Stimulated activated CD4-positive, alpha-beta T cell treated with anti-CD3 and anti-CD28 coated beads, Interleukin-12 subunit alpha, Interleukin-12 subunit beta, amount 100 ng/mL, for 24 hours (primary cell): ENCODE results near the gene DPM3.
"Not testable (repeated sequence)": the region's sequence is repeated elsewhere in the genome, so short reads cannot be mapped to it uniquely, and the experiment has no call there.

Source experiments
- DNase-seq, 2 experiments: peaks; one replicate each; pipeline ENCODE4 v3.0.0-alpha.2; 2020; ENCODE audit warnings: low read depth in 2 of 2

The DPM3 gene

GRCh38 chr1:155125946-155126555 is 14.3 kb downstream of the DPM3 start:
- DNase-seq = no peak

GRCh38 chr1:155125511-155125945 is 14.8 kb downstream of the DPM3 start:
- DNase-seq = no peak

GRCh38 chr1:155124503-155125463 is 15.5 kb downstream of the DPM3 start:
- DNase-seq = no peak

DNA sequence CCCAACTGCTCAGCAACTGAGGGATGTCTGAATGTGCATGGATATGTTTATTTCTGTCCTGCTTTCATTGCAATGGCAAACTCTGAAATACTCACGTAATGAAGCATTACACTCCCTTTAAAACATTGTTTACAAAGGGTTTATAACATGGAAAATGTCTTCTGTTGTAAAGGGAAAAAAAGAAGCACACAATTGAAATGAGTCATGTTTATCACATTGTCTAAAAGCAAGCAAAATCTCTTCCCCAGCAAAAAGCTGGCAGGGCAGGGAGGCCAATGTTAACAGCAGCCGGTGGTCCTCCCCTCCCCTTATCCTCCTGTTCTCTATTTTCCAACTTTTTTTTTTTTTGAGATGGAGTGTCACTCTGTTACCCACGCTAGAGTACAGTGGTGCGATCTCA is 16.5 kb downstream of the DPM3 start:
- DNase-seq = no peak

- DNase-seq = no peak
These were observed 18.0 kb downstream of the DPM3 start for GRCh38 chr1:155122308-155122707.

DNA sequence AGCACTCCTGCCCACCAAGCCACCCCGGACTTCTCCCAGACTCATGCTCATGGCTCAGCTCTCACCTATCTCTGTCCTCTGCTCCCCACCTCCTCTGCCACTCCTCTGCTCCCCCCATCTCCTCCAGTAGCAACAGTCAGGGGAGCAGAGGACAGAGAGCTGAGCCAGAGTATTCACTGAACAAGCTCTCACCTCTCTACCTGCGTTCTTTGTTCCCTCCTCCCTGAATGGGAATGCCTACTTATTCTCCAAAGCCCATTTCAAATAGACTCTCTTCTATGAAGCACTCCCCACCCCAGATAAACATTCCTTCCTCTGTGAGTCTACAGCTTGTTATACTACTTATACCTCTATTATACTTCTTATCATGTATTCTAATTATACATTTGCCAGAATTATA is 19.1 kb downstream of the DPM3 start:
- DNase-seq = no peak

DNA sequence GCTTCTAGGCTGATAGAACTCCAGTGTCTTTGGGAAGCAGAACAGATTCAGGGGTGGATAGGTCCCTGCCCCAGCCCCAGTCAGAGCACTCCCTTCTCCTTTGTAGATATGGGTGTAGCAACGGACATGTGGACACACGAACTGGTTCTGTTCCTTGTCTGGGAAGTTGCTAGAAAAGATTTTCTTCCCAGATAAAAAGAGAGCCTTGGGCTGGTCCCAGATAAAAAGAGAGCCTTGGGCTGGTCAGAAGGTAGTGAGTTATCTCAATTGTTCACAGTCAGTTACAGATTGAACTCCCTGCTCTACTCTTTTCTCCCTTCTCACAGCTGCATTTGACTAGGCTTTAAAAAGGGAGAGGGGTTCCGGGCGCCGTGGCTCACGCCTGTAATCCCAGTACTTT is 20.1 kb downstream of the DPM3 start:
- DNase-seq = no peak

GRCh38 chr1:155118090-155118489 is 22.2 kb downstream of the DPM3 start:
- DNase-seq = not testable (repeated sequence)

DNA sequence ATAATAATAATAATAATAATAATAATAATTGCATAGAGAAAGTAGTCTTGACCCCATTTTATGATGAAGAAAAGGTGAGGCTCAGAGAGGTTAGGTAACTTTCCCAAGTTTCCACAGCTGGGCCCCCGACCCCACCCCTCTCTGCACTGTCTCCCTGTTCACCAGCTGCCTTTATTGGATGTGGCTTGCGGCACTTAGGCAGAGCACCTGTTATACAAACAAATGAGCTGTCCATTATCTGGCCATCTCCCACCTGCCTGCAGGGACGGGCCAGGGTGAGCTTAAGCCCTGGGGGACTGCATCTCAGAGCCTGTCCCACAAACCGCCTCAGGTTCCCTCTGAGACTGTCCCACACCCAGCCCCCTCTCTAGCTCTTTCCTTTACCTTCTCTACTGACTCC is 22.7 kb downstream of the DPM3 start:
- no peak for DNase-seq

DNA sequence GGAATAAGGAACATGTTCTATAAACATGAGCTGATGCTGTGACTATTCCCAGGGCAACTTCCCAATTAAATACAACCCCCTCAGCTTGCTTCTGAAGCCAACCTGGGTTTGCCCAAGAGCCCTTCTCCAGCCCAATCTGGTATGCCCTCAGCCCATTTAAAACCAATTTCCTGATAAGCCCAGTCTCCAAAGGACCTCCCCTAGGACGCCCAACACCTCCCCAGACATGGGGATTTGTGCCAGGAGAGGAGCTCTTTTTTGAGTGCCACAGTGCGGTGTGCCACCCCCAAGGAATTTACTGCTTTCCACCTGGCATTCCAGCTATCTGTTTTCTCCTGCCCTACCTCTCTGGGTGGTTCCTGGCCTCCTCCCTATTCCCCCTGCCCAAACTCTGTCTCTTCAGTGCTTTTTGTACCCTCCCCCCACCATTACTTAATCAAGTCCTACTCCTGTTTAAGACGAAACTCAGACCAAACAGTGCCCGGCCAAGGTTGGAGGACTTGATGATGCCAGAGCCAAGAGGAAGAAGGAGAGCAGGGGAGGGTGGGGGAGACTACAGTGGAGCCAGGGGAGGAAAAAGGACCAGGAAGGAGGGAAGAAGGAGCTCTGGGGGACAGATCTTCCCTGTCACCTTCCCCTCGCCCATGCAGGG is 24.1 kb downstream of the DPM3 start:
- DNase-seq = no peak

- DNase-seq = no peak
These were observed 26.8 kb downstream of the DPM3 start for GRCh38 chr1:155113450-155113980.

- no peak for DNase-seq
These were observed 29.5 kb downstream of the DPM3 start for GRCh38 chr1:155110826-155111225.

DNA sequence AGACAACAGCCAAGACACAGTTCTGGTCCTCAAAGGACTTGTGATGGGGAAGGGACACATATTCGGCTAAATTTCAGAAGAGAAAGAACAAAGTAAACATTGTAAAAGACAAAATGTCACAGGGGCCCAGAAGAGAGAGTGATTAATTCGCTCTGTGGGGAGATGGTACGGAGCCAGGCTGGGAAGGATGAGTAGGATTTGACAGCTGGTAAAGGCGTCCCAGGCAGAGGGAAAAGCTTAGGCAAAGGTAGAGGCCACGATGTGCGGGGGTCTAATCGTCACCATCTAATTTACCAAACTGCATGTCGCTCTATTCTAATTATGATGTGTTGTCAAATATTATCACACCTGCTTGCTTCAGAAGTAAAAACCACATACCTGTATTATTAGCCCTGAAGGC is 29.9 kb downstream of the DPM3 start:
- DNase-seq = no peak

DNA sequence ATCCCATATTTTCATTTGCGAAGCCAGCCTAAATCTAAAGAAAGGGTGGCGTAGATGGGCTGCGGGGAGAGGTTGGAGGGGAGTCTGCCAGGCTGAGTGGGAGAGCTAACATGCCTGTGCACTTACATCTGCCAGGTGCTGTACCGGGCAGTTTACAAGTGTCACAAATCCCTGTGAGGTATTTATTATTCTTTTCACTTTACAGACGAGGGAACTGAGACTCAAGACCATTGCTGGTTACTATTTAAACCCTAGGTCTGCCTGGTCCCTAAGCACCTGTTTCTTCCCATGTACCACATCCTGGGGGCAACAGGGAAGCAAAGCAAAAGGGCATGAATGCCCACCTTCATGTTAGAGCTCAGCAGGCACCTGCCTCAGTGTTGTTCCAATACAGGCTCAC is 32.0 kb downstream of the DPM3 start:
- no peak for DNase-seq

DNA sequence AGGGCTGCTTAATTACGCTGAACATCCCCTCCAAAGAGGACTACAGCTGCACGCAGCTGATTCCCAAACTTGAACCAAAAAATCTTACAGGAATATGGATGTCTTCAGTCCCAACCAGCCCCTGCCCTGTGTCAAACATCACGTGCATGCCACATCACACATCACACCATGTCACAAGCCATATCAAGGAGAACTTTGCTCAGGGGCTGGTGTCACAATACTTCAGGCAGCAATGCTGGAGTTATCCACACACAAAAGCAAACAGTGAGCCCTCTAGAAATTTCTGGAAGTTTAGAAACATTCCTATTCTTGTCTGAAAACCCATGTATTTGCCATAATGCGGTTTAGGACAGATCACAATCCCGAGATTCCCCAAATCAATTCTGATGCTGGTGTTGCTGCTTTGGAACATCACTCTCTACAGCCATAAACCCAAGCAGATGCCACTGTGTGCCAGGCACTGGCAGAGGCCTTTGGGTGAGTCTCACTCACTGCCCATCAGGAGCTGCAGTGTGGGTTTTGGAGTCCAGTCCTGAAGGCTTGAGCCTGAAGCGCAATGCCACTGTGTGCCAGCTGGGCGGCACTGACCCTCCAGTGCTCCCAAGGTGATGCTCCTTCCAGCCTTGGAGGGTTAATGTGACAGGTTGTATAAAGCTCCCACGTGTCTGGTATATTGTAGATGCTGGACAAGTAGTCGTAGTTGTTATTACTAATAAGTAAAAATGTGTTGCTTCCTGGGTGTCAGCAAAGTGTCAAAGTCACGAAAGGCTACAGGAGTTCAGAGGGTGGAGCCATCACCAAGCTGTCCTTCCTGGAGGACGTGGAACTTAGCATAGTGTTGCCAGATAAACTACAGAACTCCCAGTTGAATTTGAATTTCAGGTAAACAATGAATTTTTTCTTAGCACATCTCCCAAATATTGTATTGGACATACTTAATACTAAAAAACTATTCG is 32.7 kb downstream of the DPM3 start:
- no peak for DNase-seq

DNA sequence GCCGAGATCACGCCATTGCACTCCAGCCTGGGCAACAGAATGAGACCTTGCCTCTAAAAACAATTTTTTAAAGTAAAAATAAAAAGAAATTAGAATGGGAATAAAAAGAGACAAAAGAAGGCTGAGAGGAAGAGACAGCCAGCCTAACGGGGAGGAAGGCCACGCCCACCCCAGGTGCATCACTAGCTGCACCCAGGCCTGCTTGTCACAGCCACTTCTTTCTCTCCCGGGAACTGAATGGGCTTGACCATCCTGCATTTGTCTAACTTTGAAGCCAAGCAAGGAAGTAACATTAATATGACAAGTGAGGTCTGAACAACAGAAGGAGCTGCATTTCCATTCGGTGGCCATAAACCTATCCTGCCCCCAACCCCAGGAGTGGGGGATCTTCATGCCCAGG is 33.5 kb downstream of the DPM3 start:
- DNase-seq = no peak

DNA sequence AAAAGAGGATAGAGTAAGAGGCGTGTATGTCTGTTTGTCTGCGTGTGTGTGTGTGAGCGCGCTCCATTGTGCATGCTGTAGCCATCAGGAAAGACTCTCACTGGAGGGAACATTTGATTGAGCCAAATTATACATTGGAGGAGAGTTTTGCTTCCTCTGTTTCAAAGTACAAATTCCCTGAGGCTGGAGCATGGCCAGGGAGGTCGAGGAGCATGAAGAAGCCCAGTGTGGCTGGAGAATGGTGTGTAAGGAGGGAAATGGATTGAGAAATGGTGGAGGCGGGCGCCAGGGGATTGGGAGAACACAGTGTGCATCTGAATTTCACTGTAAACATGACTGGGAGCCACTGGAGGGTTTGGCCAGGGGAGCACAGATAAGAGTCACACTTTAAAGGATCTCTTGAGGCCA is 34.7 kb downstream of the DPM3 start:
- no peak for DNase-seq

GRCh38 chr1:155104605-155105534 is 35.5 kb downstream of the DPM3 start:
- no peak for DNase-seq

- DNase-seq = no peak
These were observed 37.0 kb downstream of the DPM3 start for GRCh38 chr1:155103325-155103724.

DNA sequence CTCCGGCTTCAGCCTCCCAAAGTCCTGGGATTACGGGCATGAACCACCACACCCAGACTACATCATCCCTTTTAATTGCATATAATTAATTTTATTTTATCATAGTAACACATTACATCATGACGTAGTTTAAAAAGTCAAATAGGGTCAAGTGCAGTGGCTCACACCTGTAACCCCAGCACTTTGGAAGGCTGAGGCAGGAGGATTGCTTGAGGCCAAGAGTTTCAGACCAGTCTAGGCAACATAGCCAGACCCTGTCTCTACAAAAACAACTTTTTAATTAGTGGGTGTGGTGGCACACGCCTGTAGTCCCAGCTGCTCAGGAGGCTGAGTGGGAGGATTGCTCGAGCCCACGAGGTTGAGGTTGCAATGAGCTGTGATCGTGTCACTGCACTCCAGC is 41.0 kb downstream of the DPM3 start:
- DNase-seq = no peak
